ENCODE results near the gene TMTC3.
A peak's percentile ranks its signal among the peaks of the same experiment; 100 is the strongest.

- TF ChIP-seq TAF1 (IDR thresholded peaks at IDR 0.05; ENCODE audit: low read depth, low read length) (no peak), SPI1 (IDR thresholded peaks at IDR 0.05; ENCODE audit: low read depth, low read length) (0 out of 2 replicates have a peak, but pooled peaks have one; percentile 18), POLR2A (IDR thresholded peaks at IDR 0.05; ENCODE audit: low read depth, low read length) (no peak)
Measured at GRCh38 chr12:88225776-88226175, 83.7 kb downstream of the TMTC3 start.

Measured in GM12891 (cell line).